GM19240 (cell line): Measurements from ENCODE around the gene PIAS4.

ENCODE experiments used
- DNase-seq: peaks from one replicate; pipeline ENCODE4 v3.0.0; 2011; ENCODE audit warnings: low spot score; ENCODE audit not compliant: insufficient read length

PIAS4 gene

DNA sequence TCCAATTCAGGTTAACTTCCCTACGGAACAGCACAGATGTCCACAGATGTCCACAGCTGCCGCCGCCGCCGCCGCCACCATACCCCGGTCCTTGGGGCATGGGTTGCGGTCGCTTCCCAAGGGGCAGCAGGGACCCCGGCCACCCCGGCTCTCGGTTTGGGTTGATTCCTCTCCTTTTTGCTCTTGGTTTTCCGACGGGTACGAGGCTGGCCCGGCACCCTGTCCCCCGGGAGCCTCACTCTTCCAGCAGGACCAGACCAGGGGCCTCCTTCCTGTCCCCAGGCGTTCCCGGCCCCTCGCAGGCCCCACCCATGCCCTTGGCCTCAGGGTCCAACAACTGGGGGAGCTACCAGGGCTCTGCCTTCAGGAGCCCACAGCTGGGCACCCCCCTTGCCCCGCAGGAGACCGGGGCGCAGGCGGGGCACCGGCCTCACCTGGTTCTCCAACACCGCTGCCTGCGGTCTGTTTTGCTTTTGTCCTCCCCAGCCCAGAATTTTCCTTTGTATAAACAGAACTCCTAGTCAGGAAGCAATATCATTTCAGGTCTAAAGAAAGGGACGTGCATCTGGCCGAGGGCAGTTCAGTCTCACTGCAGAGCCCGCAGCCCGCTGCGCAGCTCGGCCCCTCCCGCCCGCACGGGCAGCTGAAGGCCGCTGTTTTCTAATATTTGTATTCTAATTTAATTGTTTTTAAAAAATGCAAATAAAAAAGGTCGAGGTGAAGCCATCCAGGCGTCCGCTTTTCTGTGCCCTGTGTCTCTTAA, 31.3 kb downstream of the PIAS4 start:
- no peak for DNase-seq

DNA sequence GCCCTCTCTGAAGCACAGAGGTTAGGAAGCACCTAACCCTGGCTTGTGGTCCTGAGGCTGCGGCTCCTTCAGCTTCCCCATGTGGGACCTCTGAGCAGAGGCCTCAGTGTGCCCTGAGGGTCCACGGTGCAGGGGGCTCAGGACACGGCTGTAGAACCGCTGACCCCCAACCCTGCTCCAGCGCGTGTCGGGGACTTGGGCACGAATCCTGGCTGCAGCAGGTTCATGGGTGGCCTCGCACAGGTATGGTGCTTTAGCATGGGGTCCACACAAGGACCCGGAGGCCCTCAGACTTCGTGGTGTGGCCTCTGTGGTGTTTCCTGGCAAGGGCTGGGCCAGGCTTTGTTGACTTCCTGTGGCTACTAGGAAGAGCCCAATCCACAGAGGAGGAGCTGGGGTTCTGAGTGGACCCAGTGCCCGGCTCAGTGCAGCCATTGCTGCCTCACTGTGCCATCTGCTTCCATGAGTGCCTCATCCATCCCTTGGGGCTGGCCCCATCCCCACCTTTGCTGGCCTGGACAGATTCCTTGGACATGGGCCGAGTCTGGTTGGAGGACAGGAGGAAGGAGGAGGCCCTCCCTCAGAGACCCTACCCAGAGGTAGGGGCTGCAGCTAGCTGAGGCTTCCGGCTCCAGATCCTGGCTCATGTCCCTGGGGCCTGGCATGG, 34.7 kb downstream of the PIAS4 start:
- no peak for DNase-seq

DNA sequence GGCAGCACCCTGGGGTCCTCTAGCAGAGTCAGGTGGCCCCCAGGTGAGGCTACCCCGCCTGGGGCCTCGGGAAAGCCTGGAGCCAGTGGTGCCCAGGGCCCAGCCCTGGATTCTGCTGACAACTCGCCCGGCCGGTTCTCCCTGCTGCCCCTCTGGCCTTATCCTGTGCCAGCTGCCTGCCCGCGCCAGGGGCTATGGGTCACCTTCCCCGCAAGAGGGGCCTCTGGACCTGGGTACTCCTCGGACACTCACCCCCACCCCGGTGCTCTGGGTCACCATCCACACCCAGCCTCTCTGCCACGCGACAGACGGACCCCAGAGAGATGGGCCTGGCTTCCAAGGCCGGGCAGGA, 35.2 kb downstream of the PIAS4 start:
- no peak for DNase-seq

DNA sequence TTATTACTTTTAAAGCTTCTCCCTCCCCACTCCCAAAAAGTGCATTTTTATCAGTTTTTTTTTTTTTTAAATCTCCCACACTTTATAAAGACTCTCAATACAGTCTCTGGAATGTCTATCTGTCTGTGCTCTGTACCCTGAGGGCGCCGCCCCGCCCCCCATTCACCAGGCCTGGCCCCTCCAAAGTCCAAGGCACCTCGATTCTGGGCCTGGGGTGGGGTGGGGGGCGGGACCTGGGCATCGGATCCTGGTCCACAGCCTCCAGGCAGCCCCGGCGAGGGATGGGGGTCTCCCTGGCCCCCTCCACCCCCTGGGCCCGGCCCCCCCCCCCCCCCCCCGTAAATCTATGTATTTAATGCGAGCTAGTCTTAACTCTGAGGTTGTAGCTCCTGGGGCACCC, 35.9 kb downstream of the PIAS4 start:
- no peak for DNase-seq

DNA sequence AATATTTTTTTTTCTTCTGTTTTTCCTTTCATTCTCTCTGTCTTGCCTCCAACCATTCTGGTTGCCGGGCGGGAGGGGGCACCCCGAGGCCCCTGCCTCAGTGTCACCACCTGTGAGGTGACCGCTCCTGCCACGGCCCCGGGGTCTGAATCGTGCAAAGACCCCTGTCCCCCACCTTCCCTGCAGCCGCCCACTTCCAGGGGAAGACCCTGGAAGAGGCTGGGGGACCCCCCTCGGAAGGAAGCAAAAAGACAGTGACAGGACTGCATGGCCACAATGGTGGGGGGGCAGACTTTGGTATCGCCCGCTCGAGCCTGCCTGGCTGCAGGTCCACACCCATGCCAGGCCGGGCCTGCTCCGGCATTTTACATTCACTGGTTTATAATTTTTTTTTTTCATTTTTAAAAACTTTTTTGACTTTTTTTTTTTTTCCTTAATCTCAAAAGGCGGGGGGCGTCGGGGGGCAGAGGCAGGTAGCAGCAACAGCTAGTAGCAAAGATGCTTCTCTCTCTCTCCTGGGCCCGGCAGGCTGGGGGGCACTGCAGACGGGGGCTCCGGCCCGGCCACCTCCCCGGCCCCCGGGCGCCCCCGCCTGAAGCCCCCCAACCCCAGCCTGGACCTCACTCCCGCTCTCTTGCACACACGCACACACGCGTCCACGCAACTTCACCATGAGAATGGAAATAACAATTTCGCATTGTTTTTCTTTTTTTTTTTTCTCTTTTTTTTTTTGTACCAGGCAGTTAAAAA, 36.6 kb downstream of the PIAS4 start:
- DNase-seq: no peak

DNA sequence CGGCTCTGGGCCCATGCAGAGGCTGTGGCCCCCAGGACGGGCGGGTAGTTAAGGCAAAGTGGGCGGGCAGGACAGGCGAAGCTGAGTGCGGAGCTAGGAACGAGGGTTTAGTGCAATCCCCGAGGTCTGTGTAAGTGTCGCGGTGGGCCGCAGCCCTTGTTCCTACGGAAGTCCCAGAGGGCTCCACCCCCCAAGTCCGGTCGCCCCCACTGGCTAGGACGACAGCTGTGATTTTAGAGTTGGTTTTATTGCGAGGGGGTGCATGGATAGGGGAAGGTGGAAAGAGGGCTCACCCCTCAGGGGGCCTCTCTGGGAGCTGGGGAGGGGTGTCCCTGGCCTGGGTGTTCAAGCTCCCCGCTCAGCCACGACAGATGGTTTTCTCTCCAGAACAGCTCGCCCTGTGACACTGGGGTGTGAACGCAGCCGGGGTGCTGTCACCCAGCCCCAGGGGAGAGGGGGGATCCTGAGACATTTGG, 37.5 kb downstream of the PIAS4 start:
- no peak for DNase-seq

DNA sequence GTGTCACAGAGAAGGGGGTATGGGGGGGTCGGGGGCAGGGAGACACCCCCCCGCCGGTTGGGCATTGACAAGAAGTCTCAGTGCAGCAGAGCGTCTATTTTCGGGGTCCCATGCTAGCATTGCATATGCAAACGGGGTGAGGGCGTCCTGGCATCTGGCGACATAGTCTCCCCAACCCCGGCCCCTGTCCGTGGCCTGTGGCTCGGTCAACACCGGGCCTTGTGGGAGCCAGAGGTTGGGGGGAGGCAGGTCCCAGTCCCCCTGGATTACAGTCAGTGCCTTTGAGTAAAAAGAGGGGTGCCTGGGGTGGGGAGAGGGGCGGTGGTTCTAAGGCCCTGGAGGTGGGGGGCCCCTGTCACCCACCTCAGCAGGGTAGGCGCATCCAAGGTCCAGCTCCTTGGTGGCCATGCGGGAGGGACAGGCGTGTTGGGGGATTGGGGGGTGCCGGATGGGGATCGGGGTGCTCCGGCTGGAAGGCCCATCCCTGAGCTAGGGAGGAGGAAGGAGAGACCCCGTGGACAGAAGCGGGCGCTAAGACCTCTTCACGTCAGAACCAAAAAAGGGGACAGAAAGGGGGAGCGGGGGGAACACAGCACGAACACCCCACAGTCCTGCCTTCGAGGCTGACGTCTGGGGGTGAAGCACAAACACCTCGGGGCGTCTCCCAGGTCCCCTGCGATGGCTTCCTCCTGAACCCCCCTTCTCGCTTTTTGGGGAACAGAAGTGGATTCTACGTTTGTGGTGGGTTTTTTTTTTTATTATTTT, 38.2 kb downstream of the PIAS4 start:
- no peak for DNase-seq

DNA sequence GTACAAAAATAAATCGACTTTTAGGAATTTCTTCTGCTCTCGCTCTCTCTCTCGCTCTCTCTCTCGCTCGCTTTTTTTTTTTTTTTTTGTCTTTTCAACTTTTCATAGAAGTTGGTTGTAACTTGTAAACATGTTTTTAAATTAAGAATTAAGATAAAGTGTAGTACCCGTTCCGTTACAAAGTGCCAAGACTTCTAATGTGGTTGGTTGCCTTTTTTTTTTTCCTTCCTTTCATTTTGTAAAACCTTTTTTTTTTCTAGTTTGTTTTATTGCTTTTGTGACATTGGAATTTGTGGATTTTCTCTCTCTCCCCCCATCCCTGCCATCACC, 38.8 kb downstream of the PIAS4 start:
- DNase-seq: no peak

DNA sequence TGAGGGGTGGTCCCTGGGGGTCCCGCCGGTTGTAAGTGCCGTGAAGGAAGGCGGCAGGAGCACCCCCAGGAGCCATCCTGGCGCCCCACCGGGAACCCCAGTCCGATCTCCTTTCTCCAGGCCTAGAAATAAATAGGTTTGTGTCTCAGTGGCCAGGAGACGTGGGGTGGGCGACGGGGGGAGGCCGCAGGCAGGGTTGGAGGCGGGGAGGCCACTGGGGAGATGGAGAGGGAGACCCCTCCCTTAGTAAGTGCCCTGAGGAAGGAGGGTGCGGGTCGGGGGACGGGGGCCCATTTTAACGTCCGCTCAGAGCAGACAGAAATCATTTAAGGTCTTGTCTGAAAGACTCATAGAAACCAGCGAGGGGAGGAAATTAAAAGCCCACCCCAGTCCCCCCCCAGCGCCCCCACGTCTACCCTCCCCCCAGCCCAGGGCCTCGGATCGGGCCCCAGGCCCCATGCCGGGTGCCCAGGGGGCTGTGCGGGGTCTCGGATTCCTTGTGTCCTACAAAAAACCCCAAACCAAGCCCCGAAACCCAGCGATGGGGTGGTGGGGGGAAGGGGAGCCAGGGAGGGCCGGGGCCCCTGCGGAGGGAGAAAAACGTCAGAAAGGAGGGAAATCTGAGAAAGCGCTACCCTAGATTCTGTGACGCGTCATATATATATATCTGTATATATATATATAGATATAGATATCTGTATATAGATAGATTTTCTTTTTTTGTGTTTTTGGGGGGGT, 39.6 kb downstream of the PIAS4 start:
- DNase-seq: no peak

DNA sequence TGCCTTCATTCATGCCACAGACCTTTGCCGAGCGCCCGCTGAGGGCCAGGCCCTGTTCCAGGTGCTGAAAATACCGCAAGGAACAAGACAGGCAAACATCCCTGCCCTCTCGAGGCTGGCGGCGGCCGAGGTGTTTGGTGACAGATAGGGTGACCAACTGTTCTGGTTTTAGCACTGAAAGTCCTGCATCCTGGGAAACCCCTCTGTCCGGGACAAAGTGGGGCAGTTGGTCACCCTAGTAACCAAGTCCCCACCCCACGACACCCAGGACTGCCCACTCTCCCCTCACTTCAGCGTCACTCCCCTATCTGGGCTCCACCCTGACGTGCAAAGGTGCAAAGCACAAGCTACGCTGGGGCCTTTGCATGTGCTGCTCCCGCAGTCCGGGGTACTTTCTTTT, 41.9 kb downstream of the PIAS4 start:
- DNase-seq: no peak

DNA sequence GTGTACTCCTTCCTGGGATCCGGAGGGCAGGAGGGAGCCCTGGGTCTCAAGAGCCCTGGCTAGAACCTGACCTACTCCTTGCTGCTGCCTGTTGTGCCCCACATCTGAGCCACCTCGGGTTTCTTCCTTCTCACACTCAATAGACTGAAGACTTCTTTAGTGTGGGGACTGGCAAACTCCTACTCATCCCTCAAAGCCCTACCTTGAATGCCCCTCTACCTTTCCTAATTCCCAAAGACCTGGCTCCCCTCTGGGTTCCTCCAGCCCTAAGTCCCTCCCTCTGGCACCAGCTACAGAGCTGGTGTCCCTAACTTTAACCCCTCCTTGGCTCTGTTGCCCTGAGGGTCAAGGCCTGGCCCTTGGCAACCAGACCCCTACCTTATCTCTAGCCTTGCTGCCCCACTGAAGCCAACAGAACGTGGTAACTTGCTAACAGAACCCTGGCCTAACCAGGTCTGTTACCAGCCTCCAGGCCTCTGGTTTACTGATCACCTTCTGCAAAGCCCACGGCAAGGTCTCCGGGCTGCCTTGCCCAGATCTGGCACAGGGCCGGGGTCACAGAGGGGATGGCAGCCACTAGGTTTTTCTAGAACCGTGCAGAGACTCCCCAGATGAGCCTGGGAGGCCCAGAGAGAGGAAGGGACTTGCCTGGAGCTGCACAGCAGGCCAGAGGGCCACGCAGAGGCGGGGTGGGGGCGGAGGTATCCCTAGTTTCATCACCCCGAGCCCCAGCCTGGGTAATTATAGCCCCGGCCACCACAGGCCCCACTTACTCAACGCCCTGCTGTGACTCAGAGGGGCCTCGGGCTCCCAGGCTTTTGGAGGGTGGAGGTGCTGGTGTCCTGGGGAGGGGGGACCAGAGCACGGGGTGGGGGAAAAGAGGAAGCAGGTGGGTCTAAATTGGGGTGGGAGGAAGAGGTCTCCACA, 43.9 kb downstream of the PIAS4 start:
- DNase-seq: no peak

DNA sequence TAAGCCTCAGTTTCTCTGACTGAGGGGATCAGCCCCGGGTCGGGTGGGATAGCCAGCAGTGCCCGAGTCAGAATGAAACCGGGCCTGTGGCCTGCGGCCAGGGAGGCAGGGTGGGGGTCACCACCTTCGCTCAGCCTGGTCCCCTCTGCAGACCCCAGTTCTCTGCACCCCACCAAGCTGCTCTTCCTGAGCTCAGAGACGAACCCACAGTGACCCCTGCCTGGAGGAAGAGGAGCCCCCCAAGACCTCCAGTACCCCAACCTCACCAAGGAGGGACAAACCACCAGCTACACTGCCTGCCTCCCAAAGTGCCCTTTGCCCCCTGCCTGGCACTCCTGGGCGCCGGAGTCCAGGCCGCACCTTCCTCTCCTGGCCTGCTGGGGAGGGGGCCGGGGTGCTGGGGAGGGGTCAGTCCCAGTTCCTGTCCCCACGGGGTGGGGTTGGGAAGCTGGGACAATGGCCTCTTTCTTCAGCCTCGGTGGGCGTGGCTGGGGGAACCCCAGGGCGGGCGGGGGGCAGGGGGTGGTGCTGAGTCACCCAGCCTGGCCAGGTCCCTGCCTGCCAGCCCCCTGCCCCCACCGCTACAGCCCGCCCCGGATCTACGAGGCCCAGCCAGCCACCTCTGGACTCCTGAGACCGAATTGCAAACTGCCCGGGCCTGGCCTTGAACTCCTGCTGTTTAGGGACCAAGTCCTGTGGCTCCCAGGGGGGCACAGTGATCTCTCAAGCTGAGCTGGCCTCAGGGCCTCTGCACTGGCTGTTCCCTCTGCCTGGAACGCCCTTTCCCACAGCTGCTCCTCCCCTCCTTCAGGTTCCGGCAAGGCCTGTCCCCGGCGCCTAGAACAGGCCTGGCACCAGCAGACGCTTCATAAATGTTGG, 44.8 kb downstream of the PIAS4 start:
- no peak for DNase-seq

DNA sequence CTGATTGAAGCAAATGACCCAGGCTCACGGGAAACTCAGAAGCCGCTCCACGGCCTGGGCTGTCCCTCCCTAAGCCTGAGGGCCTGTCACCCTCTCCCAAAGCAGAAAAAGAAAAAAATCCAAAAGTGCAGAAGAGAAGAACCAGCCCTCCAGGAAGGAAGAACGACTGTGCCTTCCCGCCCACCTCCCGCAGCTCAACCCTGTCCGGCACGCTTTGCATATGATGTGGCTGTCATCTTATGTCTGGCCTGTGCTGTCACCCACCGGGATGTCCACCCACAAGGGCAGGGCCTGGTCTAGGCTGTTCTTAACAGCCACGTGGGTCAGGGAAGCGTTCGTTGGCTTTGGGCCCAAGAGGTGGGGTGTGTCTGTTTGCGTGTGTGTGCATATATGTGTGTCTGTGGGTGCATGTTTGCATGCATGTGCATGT, 45.5 kb downstream of the PIAS4 start:
- no peak for DNase-seq

DNA sequence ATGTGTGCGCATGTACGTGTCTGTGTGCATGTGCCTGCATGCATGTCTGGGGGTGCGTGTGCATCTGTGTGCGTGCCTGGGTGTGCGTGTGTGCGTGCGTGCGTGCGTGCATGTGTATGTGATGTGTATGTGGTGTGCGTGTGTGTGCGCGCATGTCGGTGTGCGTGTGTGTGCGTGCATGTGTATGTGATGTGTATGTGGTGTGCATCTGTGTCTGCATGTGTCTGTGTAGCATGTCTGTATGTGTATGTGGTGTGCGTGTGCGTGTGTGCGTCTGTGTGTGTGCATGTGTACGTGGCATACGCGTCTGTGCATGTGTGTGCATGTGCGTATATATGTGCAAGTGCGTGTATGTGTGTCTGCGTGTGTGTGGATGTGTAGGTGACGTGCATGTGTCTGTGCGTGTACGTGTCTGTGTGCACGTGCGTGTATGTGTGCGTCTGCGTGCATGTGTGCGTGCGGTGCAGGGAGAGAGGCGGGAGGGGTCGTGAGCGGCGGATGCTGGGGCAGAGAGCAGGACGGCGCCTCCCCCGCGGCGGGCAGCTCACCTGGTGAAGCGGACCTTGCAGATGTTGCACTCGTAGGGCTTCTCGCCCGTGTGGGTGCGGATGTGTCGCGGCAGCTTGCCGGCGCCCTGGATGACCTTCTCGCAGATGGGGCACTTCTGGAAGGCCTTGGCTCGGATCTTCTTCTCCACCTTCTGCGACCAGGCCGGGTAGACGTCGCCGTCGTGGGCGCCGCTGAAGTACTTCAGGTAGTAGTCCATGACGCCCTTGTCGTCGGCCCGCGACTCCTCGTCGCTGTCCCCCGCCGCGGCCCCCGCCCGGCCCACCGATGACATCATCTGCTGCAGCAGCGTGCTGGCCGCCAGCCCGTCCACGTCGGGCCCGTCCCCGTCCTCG, 46.1 kb downstream of the PIAS4 start:
- no peak for DNase-seq

DNA sequence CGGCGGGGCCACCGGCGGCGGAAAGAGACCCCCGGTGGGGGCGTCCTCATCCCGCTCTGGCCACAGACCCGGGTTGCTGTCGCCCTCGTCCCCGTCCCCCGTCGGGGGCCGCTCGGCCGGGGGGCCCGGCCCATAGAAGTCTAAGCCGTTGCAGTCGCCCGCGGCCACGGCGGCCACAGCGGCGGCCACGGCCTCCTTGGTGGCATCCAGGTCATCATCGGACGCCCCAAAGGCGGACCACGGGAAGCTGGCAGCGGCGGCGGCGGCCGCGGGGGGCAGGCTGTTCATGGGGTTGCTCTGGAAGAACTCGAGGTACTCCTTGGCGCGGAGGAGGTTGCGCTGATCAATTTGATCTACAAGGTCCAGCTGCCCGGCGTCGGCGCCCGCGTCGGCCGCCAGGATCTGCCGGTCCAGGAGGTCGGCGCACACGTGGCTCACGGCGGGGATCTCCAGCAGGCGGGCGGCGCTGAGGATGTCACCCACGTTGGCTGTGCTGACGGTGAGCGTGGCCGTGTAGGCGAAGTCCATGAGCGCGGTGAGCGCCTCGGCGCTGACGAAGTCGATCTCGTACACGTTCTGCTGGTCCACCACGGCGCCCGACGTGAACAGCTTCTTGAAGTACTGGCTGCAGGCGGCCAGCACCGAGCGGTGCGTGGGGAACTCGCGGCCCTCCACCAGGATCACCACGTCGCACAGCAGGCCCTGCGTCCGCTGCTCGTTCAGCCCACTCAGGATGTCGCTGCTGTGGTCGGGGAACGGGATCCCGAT, 47.1 kb downstream of the PIAS4 start:
- DNase-seq: no peak

DNA sequence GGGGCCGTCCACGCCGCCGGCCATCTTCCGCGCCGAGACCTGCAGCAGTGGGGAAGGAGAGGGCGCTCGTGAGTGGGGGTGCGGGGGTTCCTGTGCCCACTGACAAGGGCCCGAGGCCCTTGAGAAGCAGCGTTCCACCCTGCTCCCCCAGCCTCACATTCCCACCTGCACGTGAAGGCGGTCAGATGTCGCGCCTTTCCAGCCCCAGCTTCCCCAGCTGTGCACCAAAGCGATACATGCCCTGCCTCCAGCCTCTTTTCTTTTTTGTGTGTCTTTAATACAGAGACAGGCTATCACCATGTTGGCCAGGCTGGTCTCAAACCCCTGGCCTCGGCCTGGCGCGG, 47.6 kb downstream of the PIAS4 start:
- DNase-seq: no peak

DNA sequence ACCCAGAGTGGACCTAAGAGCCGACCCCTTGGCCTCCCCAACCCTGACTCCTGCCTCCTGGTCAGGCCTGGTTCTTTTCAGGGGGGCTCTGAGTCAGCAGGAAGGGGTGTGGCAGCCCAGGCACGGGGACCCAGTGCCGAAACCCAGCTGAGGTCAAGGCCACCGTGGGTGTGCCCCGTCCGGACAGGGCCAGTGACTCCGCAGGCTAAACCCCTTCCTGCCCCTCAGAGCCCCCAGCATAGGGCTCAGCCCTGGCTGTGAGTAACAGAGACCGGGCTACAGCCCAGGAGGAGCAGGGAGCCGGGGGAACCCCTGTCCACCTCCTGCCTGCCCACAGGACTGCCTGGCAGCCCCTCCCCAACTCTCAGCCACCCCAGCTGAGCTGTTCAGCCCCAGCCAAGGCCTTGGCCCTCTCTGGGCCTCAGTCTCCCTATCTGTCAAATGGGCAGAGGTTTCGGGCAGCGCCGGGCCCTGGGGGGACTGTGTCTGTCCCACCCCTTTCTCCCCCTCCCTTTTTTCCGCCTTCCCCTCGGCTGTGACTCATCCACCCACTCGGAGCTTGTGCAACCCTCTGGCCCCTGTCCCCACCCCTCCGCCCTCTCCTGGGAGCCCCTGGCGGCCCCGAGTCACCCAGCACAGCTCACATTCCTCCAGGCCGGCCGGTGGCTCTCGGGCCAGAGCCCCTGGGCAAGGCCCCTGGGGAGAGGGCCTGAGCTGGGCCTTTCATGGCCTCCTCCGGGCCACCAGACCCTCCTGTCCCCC, 50.6 kb downstream of the PIAS4 start:
- no peak for DNase-seq
